UCSD-AML1 (cell line): ENCODE data around the gene RYR2.
"Not testable (repeated sequence)": the region's sequence is repeated elsewhere in the genome, so short reads cannot be mapped to it uniquely, and the experiment has no call there.

Experiments
- DNase-seq: peaks from one replicate; lab custom pipeline; 2025; ENCODE audit not compliant: unreplicated experiment; lab: John Stamatoyannopoulos, UW

The RYR2 gene

GRCh38 chr1:237320890-237321289 is 278.9 kb downstream of the RYR2 start:
- DNase-seq, result no peak

GRCh38 chr1:237324226-237324625 is 282.2 kb downstream of the RYR2 start:
- DNase-seq, result no peak

- DNase-seq, result no peak
Observed at GRCh38 chr1:237327061-237327460, 285.1 kb downstream of the RYR2 start.

- DNase-seq, result no peak
Observed at GRCh38 chr1:237340892-237341291, 298.9 kb downstream of the RYR2 start.

GRCh38 chr1:237341391-237341790 is 299.4 kb downstream of the RYR2 start:
- no peak for DNase-seq

- no peak for DNase-seq
Observed at GRCh38 chr1:237342730-237343129, 300.7 kb downstream of the RYR2 start.

- DNase-seq, result no peak
Observed at GRCh38 chr1:237352747-237353146, 310.8 kb downstream of the RYR2 start.

GRCh38 chr1:237353918-237354317 is 311.9 kb downstream of the RYR2 start:
- DNase-seq, result no peak

- DNase-seq, result no peak
Observed at GRCh38 chr1:237355022-237355421, 313.0 kb downstream of the RYR2 start.

GRCh38 chr1:237358555-237358954 is 316.6 kb downstream of the RYR2 start:
- DNase-seq, result no peak

GRCh38 chr1:237367758-237368157 is 325.8 kb downstream of the RYR2 start:
- DNase-seq, result no peak

GRCh38 chr1:237371477-237371876 is 329.5 kb downstream of the RYR2 start:
- not testable (repeated sequence) for DNase-seq

- no peak for DNase-seq
Observed at GRCh38 chr1:237383791-237384190, 341.8 kb downstream of the RYR2 start.

- DNase-seq, result no peak
Observed at GRCh38 chr1:237384213-237384612, 342.2 kb downstream of the RYR2 start.

- no peak for DNase-seq
Observed at GRCh38 chr1:237386362-237387143, 344.6 kb downstream of the RYR2 start.

GRCh38 chr1:237387144-237387505 is 345.1 kb downstream of the RYR2 start:
- no peak for DNase-seq

- DNase-seq, result no peak
Observed at GRCh38 chr1:237390823-237391222, 348.8 kb downstream of the RYR2 start.

GRCh38 chr1:237393632-237394031 is 351.6 kb downstream of the RYR2 start:
- no peak for DNase-seq

- no peak for DNase-seq
Observed at GRCh38 chr1:237394281-237394680, 352.3 kb downstream of the RYR2 start.

GRCh38 chr1:237396426-237396825 is 354.4 kb downstream of the RYR2 start:
- DNase-seq, result no peak

- no peak for DNase-seq
Observed at GRCh38 chr1:237398751-237399150, 356.8 kb downstream of the RYR2 start.

- no peak for DNase-seq
Observed at GRCh38 chr1:237405912-237406311, 363.9 kb downstream of the RYR2 start.

- no peak for DNase-seq
Observed at GRCh38 chr1:237411621-237412020, 369.6 kb downstream of the RYR2 start.
